Endothelial cell of umbilical vein (primary cell): Measurements from ENCODE around the gene PTGES3. TPM values are rescaled to one million over a fixed set of nuclear protein-coding genes. Genes with fewer than 3 reads are reported as not detected.

Experiments
- BruUV-seq: library from RNA; stranded (reverse); fragments of 400-500 nt; replicated peaks from 2 replicates; lab custom pipeline; 2021; lab: Mats Ljungman, UMichigan
- CTCF ChIA-PET: fragments of 300-600, 350-600 bp; sonication (Branson Sonifier 250); formaldehyde crosslinking; loops from one replicate; lab custom pipeline; 2021; ENCODE audit warnings: antibody characterized with exemption, inconsistent platforms; lab: Charles Lee
- POLR2A ChIA-PET: fragments of 300-600, 350-600 bp; sonication (Branson Sonifier 250); formaldehyde crosslinking; loops from one replicate; lab custom pipeline; 2021; ENCODE audit warnings: antibody characterized with exemption, inconsistent platforms; lab: Charles Lee
- DNase-seq: peaks from one replicate; pipeline ENCODE4 v3.0.0-alpha.2; 2011; ENCODE audit warnings: low read depth, low spot score
- FAIRE-seq: peaks from 2 replicates; lab custom pipeline; 2011; peaks lifted over from hg19 to GRCh38; lab: Jason Lieb, UNC
- H2AFZ ChIP-seq: 2 replicates; pipeline ENCODE4 v1.6.0; 2012; ENCODE audit warnings: low read depth, low read length, control low read depth, inconsistent platforms
- H3K27ac ChIP-seq: 2 replicates; pipeline ENCODE4 v1.5.1; 2011; ENCODE audit warnings: low read depth, mild to moderate bottlenecking, control low read depth, low read length, moderate library complexity; ENCODE audit not compliant: insufficient read depth
- H3K27me3 ChIP-seq, 2 experiments: 2 replicates each; pipeline versions ENCODE4 v1.6.0 to v1.6.1; 2011; ENCODE audit warnings: low read length in 2 of 2, mixed read lengths in 1 of 2; ENCODE audit not compliant: control insufficient read depth in 2 of 2, insufficient read depth in 2 of 2
- H3K36me3 ChIP-seq, 2 experiments: 2 replicates in 1 of 2; 3 replicates in 1 of 2; pipeline ENCODE4 v1.5.1; 2011; ENCODE audit warnings: low read length in 2 of 2, mild to moderate bottlenecking in 1 of 2, moderate library complexity in 1 of 2; ENCODE audit not compliant: control insufficient read depth in 2 of 2, insufficient read depth in 2 of 2; ENCODE audit errors: extremely low read depth in 1 of 2
- H3K4me1 ChIP-seq: 3 replicates; pipeline ENCODE4 v1.5.1; 2011; ENCODE audit warnings: mild to moderate bottlenecking, low read length; ENCODE audit not compliant: control insufficient read depth, insufficient read depth; ENCODE audit errors: extremely low read depth
- H3K4me2 ChIP-seq: 2 replicates; pipeline ENCODE4 v1.6.1; 2011; ENCODE audit warnings: low read length, control low read depth, mixed read lengths; ENCODE audit not compliant: insufficient read depth
- H3K4me3 ChIP-seq, 3 experiments: fragments of 200-600 bp in 1 of 3; sonication (generic), shearing (Covaris generic) in 1 of 3; replicated peaks in 1 of 3; 2 replicates each; pipeline ENCODE4 v1.5.1; 2011 to 2016; ENCODE audit warnings: control low read depth in 3 of 3, low read length in 3 of 3, mild to moderate bottlenecking in 2 of 3, inconsistent platforms in 1 of 3, low read depth in 1 of 3, moderate library complexity in 1 of 3; ENCODE audit not compliant: insufficient read depth in 1 of 3
- H3K79me2 ChIP-seq: 2 replicates; pipeline ENCODE4 v1.6.0; 2012; ENCODE audit warnings: low read length, inconsistent platforms; ENCODE audit not compliant: control insufficient read depth, insufficient read depth
- H3K9ac ChIP-seq: replicated peaks from 2 replicates; pipeline ENCODE3; 2011; ENCODE audit warnings: low read length, control low read depth; ENCODE audit not compliant: insufficient read depth; ENCODE audit errors: extremely low read depth
- H3K9me1 ChIP-seq: replicated peaks from 3 replicates; pipeline ENCODE4 v1.6.0; 2011; ENCODE audit warnings: mild to moderate bottlenecking, low read length; ENCODE audit not compliant: control insufficient read depth, insufficient read depth; ENCODE audit errors: extremely low read depth
- H3K9me3 ChIP-seq: replicated peaks from 2 replicates; pipeline ENCODE4 v1.5.1; 2012; ENCODE audit warnings: low read length, inconsistent platforms; ENCODE audit not compliant: control insufficient read depth, insufficient read depth
- H4K20me1 ChIP-seq: replicated peaks from 2 replicates; pipeline ENCODE3; 2011; ENCODE audit warnings: mild to moderate bottlenecking, low read length; ENCODE audit not compliant: control insufficient read depth, insufficient read depth; ENCODE audit errors: extremely low read depth
- CTCF ChIP-seq, 2 donors: IDR thresholded peaks; 1 replicate in 1 of 2; 2 replicates in 1 of 2; pipeline ENCODE4 v1.5.1; 2011; ENCODE audit warnings: low read length in 2 of 2, mild to moderate bottlenecking in 2 of 2, moderate library complexity in 2 of 2, control low read depth in 1 of 2, inconsistent platforms in 1 of 2, low read depth in 1 of 2; ENCODE audit not compliant: insufficient read depth in 1 of 2; ENCODE audit errors: extremely low read depth in 1 of 2
- EZH2 ChIP-seq: IDR thresholded peaks from 2 replicates; pipeline ENCODE4 v1.6.1; 2012; ENCODE audit warnings: borderline replicate concordance, low read depth, mild to moderate bottlenecking, moderate library complexity, low read length, inconsistent platforms; ENCODE audit not compliant: severe bottlenecking
- FOS ChIP-seq: IDR thresholded peaks from 2 replicates; pipeline ENCODE4 v1.6.1; 2011; ENCODE audit warnings: mild to moderate bottlenecking, low read length, moderate library complexity, borderline replicate concordance; ENCODE audit not compliant: insufficient read depth
- GATA2 ChIP-seq: IDR thresholded peaks from 2 replicates; pipeline ENCODE4 v1.7.0; 2011; ENCODE audit warnings: low read depth, mild to moderate bottlenecking, moderate library complexity, mixed read lengths, low read length; ENCODE audit not compliant: insufficient read length, insufficient read depth
- JUN ChIP-seq: IDR thresholded peaks from 2 replicates; pipeline ENCODE4 v1.6.1; 2011; ENCODE audit warnings: borderline replicate concordance, low read depth; ENCODE audit not compliant: insufficient read length, insufficient read depth
- MAX ChIP-seq: IDR thresholded peaks from 2 replicates; pipeline ENCODE4 v1.6.1; 2011; ENCODE audit not compliant: insufficient read depth, insufficient read length
- MYC ChIP-seq: IDR thresholded peaks from one replicate; pipeline ENCODE4 v1.6.1; 2011; ENCODE audit warnings: mild to moderate bottlenecking, low read depth, low read length
- POLR2A ChIP-seq: IDR thresholded peaks from 2 replicates; pipeline ENCODE4 v1.6.1; 2012; ENCODE audit warnings: low read depth, mild to moderate bottlenecking, control low read depth, low read length
- POLR2AphosphoS5 ChIP-seq: IDR thresholded peaks from 2 replicates; pipeline ENCODE4 v1.6.1; 2012; ENCODE audit warnings: low read depth, mild to moderate bottlenecking, control low read depth, low read length, moderate library complexity; ENCODE audit not compliant: insufficient read depth
- dilution Hi-C: fragments of 300-500 bp; cut with MboI; formaldehyde crosslinking; loops from one replicate; pipeline ENCODE4 v1.15.0; 2019; ENCODE audit warnings: low sequenced_read_pairs; ENCODE audit not compliant: extremely low pct_ligation_motif_present
- intact Hi-C: fragments of 100-400 bp; cut with micrococcal nuclease; formaldehyde crosslinking; loops from one replicate; pipeline ENCODE4 v1.10.0; 2022
- polyA plus RNA-seq, 4 experiments: library from polyadenylated mRNA; depleted of rRNA in 3 of 4; stranded (reverse) in 3 of 4; unstranded in 1 of 4; fragments of >200 nt; gene quantifications; 2 replicates each; pipeline versions ENCODE4 v1.2.1 to v1.2.3, GENCODE V29; 2011 to 2012; ENCODE audit warnings: missing spikeins in 1 of 4
- total RNA-seq: library from RNA; stranded (reverse); gene quantifications from 2 replicates; pipeline ENCODE4 v1.2.3, GENCODE V29; 2021

PTGES3 gene
- total and polyA plus RNA-seq, 2 donors (not counting 3 experiments of a cell fraction or from before 2014, with no cell fraction given): 48.5 to 278 TPM

- POLR2A ChIA-PET: no interaction called here
- Histone ChIP-seq H3K9me1 (no peaks in the 10 kb centered on the region), H3K36me3 (peaks cover 1 to 4% of the 10 kb centered on the region in 2 experiments), H4K20me1 (peaks cover 2% of the 10 kb centered on the region), H3K27ac (no peak overlapping the region), H3K27me3 (no peaks in the 10 kb centered on the region), H3K9ac (no peak overlapping the region), H3K4me3 (no peak overlapping the region), H2AFZ (no peak overlapping the region), H3K4me2 (no peak overlapping the region), H3K79me2 (peaks cover 78% of the 10 kb centered on the region), H3K9me3 (no peaks in the 10 kb centered on the region), H3K4me1 (peaks cover 13% of the 10 kb centered on the region)
- DNase-seq (no peak), FAIRE-seq (no peak)
- intact Hi-C loops (no loop called here), dilution Hi-C loops (no loop called here)
- no peak for TF ChIP-seq FOS
- no peak for TF ChIP-seq CTCF (IDR thresholded peaks at IDR 0.05; ENCODE audit: extremely low read depth in 1 of 2, insufficient read depth in 1 of 2, low read depth in 1 of 2, low read length in 2 of 2)
- TF ChIP-seq GATA2: no peak
- TF ChIP-seq EZH2: no peak
- TF ChIP-seq MYC: no peak
- TF ChIP-seq MAX: no peak
- no peak for TF ChIP-seq JUN
- no peak for TF ChIP-seq POLR2A
- no peak for TF ChIP-seq POLR2AphosphoS5
- no TSS peak for BruUV-seq
- CTCF ChIA-PET: interaction anchor here (1.1 to 13.9 kb wide), 2 partner anchors 9 to 17 kb away, joined by 6 to 150 read pairs; no protein-coding TSS in a partner anchor
Observed at GRCh38 chr12:56626701-56627100, 61.4 kb downstream of the PTGES3 start.
